ENCODE results near the gene ANO7.

The ANO7 gene

GRCh38 chr2:241269707-241270520, 81.4 kb downstream of the ANO7 start:
- in situ Hi-C loops (cut with MboI; ENCODE audit: low sequenced_read_pairs) = no loop called here

- in situ Hi-C loops (cut with MboI; ENCODE audit: low sequenced_read_pairs) = no loop called here
Observed at GRCh38 chr2:241270531-241270930, 82.1 kb downstream of the ANO7 start.

- in situ Hi-C loops (cut with MboI; ENCODE audit: low sequenced_read_pairs) = no loop called here
Observed at GRCh38 chr2:241271706-241272302, 83.3 kb downstream of the ANO7 start.

GRCh38 chr2:241272303-241273209, 84.1 kb downstream of the ANO7 start:
- in situ Hi-C loops (cut with MboI; ENCODE audit: low sequenced_read_pairs) = no loop called here

GRCh38 chr2:241273210-241274020, 84.9 kb downstream of the ANO7 start:
- in situ Hi-C loops (cut with MboI; ENCODE audit: low sequenced_read_pairs) = no loop called here

- in situ Hi-C loops (cut with MboI; ENCODE audit: low sequenced_read_pairs) = no loop called here
Observed at GRCh38 chr2:241274127-241274526, 85.7 kb downstream of the ANO7 start.
